NCI-H1694 treated with DMSO at 0.1 percent for 48 hours (cell line): ENCODE measurements around the gene NIPSNAP3A.

Experiments used
- DNase-seq: peaks from one replicate; lab custom pipeline; 2025; lab: John Stamatoyannopoulos, UW

NIPSNAP3A gene

GRCh38 chr9:104808035-104808614 lies 60.6 kb downstream of the NIPSNAP3A start:
- DNase-seq = peak; percentile 61
